Measurements from ENCODE around the gene TOMT. TPM values are rescaled to one million over a fixed set of nuclear protein-coding genes. Genes with fewer than 3 reads are reported as not detected.

The TOMT gene
- total RNA-seq, 1 experiment from 2014 or later, result not detected

DNA sequence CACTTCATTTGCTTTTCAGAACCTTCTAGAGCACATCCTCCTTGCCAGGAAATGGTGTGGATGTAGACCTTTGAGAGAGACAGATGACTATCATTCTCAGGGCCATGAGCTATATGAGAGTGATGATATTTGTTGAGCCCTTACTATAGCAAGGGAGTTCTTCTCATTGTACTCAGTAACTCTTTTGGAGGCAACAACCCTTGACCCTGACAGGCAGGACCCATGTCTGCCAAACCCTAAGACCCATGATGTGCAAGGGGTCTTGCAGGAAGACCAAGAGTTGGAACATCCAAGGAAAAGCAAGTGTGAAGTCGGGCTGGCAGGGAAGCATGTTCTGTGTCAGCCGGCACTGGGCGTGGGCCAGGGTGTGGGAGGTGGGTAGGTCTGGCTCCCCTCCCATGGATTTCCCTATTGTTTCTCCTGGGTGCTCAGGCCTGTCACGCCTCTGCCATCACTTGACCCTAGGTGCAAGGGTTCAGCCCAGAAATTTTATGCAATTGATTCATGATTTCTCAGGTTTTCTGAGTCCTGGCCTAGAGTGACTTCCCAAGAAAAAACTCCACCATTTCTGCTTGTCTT lies 31.0 kb downstream of the TOMT start:
- Histone ChIP-seq H3K79me2 (ENCODE audit: insufficient read depth, low read length) (no peaks in the 10 kb centered on the region), H3K4me1 (ENCODE audit: control insufficient read depth in 1 of 2, insufficient read depth in 2 of 2, low read length in 2 of 2) (peaks cover 0 to 11% of the 10 kb centered on the region in 2 experiments; a peak in 1 of 4 replicates), H4K20me1 (ENCODE audit: insufficient read depth) (no peaks in the 10 kb centered on the region), H3K36me3 (ENCODE audit: control insufficient read depth in 1 of 2, insufficient read depth in 2 of 2, low read length in 2 of 2) (no peaks in the 10 kb centered on the region), H3K4me2 (ENCODE audit: low read length) (no peak overlapping the region), H2AFZ (ENCODE audit: low read depth, low read length, poor library complexity, severe bottlenecking) (no peak overlapping the region), H3K27ac (ENCODE audit: low read depth, low read length) (no peak overlapping the region), H3K9ac (ENCODE audit: low read length) (no peak overlapping the region), H3K9me3 (ENCODE audit: control insufficient read depth in 1 of 2, insufficient read depth in 1 of 2, low read depth in 1 of 2, low read length in 2 of 2) (no peaks in the 10 kb centered on the region), H3K4me3 (replicated peaks in 1 of 2; ENCODE audit: low read depth in 1 of 2, low read length in 2 of 2) (no peak overlapping the region), H3K27me3 (ENCODE audit: insufficient read depth, low read length) (no peaks in the 10 kb centered on the region), H3K9me2 (ENCODE audit: insufficient read depth) (no peaks in the 10 kb centered on the region)
- DNase-seq (ENCODE audit: low read depth, low spot score) (no peak), ATAC-seq (no peak)
- CTCF ChIA-PET, result no interaction called here
- RAD21 ChIA-PET (ENCODE audit: low non-redundant PET in 1 of 2, low total read pairs in 2 of 2, uncharacterized antibody in 2 of 2, unreplicated experiment in 2 of 2), result no interaction called here
- intact Hi-C loops (cut with micrococcal nuclease), result no loop called here
- no TSS peak for BruUV-seq (replicated peaks)
- POLR2A ChIA-PET, result no interaction called here
- TF ChIP-seq FOSL1 (IDR thresholded peaks at IDR 0.05; ENCODE audit: low read depth) (no peak), ZFX (IDR thresholded peaks at IDR 0.05) (no peak), TCF7L2 (IDR thresholded peaks at IDR 0.05; ENCODE audit: borderline replicate concordance, extremely low read depth, insufficient read depth, insufficient read length) (no peak), POLR2AphosphoS5 (IDR thresholded peaks at IDR 0.05; ENCODE audit: low read depth, low read length) (no peak), SRF (IDR thresholded peaks at IDR 0.05; ENCODE audit: low read depth) (no peak), CBX3 (IDR thresholded peaks at IDR 0.05; ENCODE audit: low read depth) (no peak), EGR1 (IDR thresholded peaks at IDR 0.05; ENCODE audit: low read depth) (no peak), SP1 (IDR thresholded peaks at IDR 0.05; ENCODE audit: low read depth) (no peak), ELF1 (IDR thresholded peaks at IDR 0.05; ENCODE audit: borderline replicate concordance, low read depth) (no peak), SIN3A (IDR thresholded peaks at IDR 0.05; ENCODE audit: low read depth) (no peak), ZNF274 (IDR thresholded peaks at IDR 0.05; ENCODE audit: low read depth, low read length) (no peak), YY1 (IDR thresholded peaks at IDR 0.05; ENCODE audit: extremely low read depth, insufficient replicate concordance, low read depth, low read length) (no peak)
- TF ChIP-seq, protein P1, sequence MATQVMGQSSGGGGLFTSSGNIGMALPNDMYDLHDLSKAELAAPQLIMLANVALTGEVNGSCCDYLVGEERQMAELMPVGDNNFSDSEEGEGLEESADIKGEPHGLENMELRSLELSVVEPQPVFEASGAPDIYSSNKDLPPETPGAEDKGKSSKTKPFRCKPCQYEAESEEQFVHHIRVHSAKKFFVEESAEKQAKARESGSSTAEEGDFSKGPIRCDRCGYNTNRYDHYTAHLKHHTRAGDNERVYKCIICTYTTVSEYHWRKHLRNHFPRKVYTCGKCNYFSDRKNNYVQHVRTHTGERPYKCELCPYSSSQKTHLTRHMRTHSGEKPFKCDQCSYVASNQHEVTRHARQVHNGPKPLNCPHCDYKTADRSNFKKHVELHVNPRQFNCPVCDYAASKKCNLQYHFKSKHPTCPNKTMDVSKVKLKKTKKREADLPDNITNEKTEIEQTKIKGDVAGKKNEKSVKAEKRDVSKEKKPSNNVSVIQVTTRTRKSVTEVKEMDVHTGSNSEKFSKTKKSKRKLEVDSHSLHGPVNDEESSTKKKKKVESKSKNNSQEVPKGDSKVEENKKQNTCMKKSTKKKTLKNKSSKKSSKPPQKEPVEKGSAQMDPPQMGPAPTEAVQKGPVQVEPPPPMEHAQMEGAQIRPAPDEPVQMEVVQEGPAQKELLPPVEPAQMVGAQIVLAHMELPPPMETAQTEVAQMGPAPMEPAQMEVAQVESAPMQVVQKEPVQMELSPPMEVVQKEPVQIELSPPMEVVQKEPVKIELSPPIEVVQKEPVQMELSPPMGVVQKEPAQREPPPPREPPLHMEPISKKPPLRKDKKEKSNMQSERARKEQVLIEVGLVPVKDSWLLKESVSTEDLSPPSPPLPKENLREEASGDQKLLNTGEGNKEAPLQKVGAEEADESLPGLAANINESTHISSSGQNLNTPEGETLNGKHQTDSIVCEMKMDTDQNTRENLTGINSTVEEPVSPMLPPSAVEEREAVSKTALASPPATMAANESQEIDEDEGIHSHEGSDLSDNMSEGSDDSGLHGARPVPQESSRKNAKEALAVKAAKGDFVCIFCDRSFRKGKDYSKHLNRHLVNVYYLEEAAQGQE (IDR thresholded peaks at IDR 0.05; ENCODE audit: low read depth), result no peak
- TF ChIP-seq, protein P2, sequence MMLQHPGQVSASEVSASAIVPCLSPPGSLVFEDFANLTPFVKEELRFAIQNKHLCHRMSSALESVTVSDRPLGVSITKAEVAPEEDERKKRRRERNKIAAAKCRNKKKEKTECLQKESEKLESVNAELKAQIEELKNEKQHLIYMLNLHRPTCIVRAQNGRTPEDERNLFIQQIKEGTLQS (IDR thresholded peaks at IDR 0.05), result no peak
- TF ChIP-seq, protein P3, sequence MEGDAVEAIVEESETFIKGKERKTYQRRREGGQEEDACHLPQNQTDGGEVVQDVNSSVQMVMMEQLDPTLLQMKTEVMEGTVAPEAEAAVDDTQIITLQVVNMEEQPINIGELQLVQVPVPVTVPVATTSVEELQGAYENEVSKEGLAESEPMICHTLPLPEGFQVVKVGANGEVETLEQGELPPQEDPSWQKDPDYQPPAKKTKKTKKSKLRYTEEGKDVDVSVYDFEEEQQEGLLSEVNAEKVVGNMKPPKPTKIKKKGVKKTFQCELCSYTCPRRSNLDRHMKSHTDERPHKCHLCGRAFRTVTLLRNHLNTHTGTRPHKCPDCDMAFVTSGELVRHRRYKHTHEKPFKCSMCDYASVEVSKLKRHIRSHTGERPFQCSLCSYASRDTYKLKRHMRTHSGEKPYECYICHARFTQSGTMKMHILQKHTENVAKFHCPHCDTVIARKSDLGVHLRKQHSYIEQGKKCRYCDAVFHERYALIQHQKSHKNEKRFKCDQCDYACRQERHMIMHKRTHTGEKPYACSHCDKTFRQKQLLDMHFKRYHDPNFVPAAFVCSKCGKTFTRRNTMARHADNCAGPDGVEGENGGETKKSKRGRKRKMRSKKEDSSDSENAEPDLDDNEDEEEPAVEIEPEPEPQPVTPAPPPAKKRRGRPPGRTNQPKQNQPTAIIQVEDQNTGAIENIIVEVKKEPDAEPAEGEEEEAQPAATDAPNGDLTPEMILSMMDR (IDR thresholded peaks at IDR 0.05 in 2 of 3, conservative IDR thresholded peaks at IDR 0.05 in 1 of 3; ENCODE audit: borderline replicate concordance in 1 of 3, insufficient read depth in 1 of 3, low read depth in 2 of 3, low read length in 2 of 3), result no peak

Measured in HCT116 (cell line).